ENCODE measurements around the gene LILRA6. TPM values are rescaled to one million over a fixed set of nuclear protein-coding genes. Genes with fewer than 3 reads are reported as not detected.

LILRA6 gene
- total RNA-seq, 2 experiments from 2014 or later, result 0.60 TPM; not detected in 1

DNA sequence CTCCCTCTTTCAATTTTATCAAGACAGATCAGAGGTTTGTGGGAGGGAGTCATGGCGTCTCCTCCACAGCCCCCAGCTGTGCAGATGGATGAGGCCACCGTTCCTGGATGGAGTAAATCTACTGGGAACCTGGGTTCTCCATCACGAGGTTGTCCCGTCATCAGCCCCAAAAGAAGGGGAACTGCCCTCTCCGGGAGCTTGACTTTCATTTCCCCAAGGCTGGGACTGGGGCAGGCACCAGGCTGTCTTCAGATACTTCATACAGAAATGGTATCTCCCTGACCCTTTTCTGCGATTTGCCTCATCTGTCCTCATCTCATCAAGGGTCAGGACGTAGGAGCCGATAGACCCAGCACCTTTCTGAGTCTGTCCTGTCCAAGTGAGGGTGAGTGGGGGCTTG lies 28.5 kb upstream of the LILRA6 start:
- Histone ChIP-seq H3K27ac (ENCODE audit: low read depth in 1 of 2, low read length in 2 of 2) (no peak overlapping the region), H3K4me1 (ENCODE audit: insufficient read depth, low read length) (no peaks in the 10 kb centered on the region), H3K27me3 (ENCODE audit: control insufficient read depth in 1 of 2, insufficient read depth in 2 of 2, low read length in 2 of 2) (peaks cover 0 to 4% of the 10 kb centered on the region in 2 experiments), H3K36me3 (ENCODE audit: insufficient read depth, low read length) (no peaks in the 10 kb centered on the region), H3K9me3 (ENCODE audit: control insufficient read depth in 1 of 2, insufficient read depth in 1 of 2, low read length in 2 of 2) (no peaks in the 10 kb centered on the region), H3K4me3 (ENCODE audit: low read length) (no peak overlapping the region)
- Mint-ChIP-seq H3K4me1 (ENCODE audit: low read depth) (no peaks in the 10 kb centered on the region), H3K9me3 (no peaks in the 10 kb centered on the region), H3K4me3 (no peak overlapping the region), H3K27ac (no peak overlapping the region), H3K27me3 (peaks cover 33% of the 10 kb centered on the region), H3K36me3 (ENCODE audit: low read depth) (no peaks in the 10 kb centered on the region)
- ATAC-seq (ENCODE audit: poor library complexity), result no peak
- ChIA-PET POLR2A (no interaction called here), CTCF (no interaction called here)
- DNase-seq, result peak in 2 of 14 experiments; percentile 60 to 62
- intact Hi-C loops (cut with DNase I, micrococcal nuclease), result no loop called here
- TF ChIP-seq, protein P1, sequence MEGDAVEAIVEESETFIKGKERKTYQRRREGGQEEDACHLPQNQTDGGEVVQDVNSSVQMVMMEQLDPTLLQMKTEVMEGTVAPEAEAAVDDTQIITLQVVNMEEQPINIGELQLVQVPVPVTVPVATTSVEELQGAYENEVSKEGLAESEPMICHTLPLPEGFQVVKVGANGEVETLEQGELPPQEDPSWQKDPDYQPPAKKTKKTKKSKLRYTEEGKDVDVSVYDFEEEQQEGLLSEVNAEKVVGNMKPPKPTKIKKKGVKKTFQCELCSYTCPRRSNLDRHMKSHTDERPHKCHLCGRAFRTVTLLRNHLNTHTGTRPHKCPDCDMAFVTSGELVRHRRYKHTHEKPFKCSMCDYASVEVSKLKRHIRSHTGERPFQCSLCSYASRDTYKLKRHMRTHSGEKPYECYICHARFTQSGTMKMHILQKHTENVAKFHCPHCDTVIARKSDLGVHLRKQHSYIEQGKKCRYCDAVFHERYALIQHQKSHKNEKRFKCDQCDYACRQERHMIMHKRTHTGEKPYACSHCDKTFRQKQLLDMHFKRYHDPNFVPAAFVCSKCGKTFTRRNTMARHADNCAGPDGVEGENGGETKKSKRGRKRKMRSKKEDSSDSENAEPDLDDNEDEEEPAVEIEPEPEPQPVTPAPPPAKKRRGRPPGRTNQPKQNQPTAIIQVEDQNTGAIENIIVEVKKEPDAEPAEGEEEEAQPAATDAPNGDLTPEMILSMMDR (IDR thresholded peaks at IDR 0.05), result no peak

DNA sequence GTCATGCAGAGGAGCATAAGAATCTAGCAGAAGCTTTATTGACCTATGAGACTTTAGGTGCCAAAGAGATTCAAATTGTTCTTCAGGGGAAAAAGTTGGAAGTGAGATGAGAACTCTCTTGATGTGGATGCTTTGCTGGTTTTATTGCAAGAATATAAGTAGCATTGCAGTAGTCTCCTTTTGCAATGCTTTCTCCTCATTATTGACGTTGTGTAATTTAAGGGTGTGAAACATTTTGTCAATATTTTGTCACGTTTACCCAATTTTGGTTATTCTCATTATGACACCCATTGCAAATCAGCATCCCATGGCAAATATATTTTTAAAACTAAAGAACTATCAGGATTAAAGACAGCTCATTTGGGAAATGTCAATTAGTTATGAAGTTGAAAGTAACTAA lies 26.3 kb upstream of the LILRA6 start:
- Histone ChIP-seq H3K27me3 (ENCODE audit: control insufficient read depth in 1 of 2, insufficient read depth in 2 of 2, low read length in 2 of 2) (peaks cover 0 to 1% of the 10 kb centered on the region in 2 experiments), H3K27ac (ENCODE audit: low read depth in 1 of 2, low read length in 2 of 2) (no peak overlapping the region), H3K36me3 (ENCODE audit: insufficient read depth, low read length) (no peaks in the 10 kb centered on the region), H3K4me3 (ENCODE audit: low read length) (no peak overlapping the region), H3K4me1 (ENCODE audit: insufficient read depth, low read length) (no peaks in the 10 kb centered on the region), H3K9me3 (ENCODE audit: control insufficient read depth in 1 of 2, insufficient read depth in 1 of 2, low read length in 2 of 2) (no peaks in the 10 kb centered on the region)
- Mint-ChIP-seq H3K27ac (no peak overlapping the region), H3K4me1 (ENCODE audit: low read depth) (no peaks in the 10 kb centered on the region), H3K27me3 (peaks cover 35% of the 10 kb centered on the region), H3K36me3 (ENCODE audit: low read depth) (no peaks in the 10 kb centered on the region), H3K4me3 (no peak overlapping the region), H3K9me3 (no peaks in the 10 kb centered on the region)
- TF ChIP-seq, protein P1 (IDR thresholded peaks at IDR 0.05), result no peak
- no peak for ATAC-seq (ENCODE audit: poor library complexity)
- ChIA-PET POLR2A (no interaction called here), CTCF (no interaction called here)
- intact Hi-C loops (cut with DNase I, micrococcal nuclease), result no loop called here
- DNase-seq, result no peak

DNA sequence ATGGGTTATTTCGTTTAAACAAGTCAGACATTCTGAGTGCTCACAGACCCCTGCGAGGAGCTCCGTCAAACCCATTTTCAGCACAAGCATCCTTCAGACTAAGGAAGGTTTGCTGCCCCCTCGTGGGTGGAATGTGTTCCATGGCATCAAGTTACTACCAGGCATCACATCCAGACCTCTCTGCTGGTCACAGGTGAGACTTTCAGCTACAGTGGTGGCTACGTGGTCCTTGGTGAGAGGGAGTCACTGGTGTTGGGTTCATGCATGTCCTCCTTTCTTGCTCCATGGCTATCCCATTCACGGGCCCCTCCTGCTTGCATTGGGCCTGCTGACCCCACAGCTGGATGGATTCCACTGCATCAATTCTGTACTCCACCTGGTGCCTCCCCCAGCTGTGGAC lies 23.5 kb upstream of the LILRA6 start:
- no peaks in the 10 kb centered on the region for H3K4me1 Mint-ChIP-seq (ENCODE audit: low read depth)
- H3K4me3 Mint-ChIP-seq, result no peak overlapping the region
- ChIA-PET CTCF (interaction anchor here (1.5 kb wide), 1 partner anchor 125 kb away, joined by 4 read pairs; no protein-coding TSS in a partner anchor), POLR2A (no interaction called here)
- no peaks in the 10 kb centered on the region for H3K36me3 Mint-ChIP-seq (ENCODE audit: low read depth)
- H3K36me3 ChIP-seq (ENCODE audit: insufficient read depth, low read length), result no peaks in the 10 kb centered on the region
- H3K4me1 ChIP-seq (ENCODE audit: insufficient read depth, low read length), result no peaks in the 10 kb centered on the region
- no peak overlapping the region for H3K27ac ChIP-seq (ENCODE audit: low read depth in 1 of 2, low read length in 2 of 2)
- no peak overlapping the region for H3K27ac Mint-ChIP-seq
- no peak overlapping the region for H3K4me3 ChIP-seq (ENCODE audit: low read length)
- intact Hi-C loops (cut with DNase I, micrococcal nuclease), result loop anchor here in 1 of 2 experiments (1.0 kb wide), 1 partner anchor 98 kb away; no protein-coding TSS in a partner anchor
- no peaks in the 10 kb centered on the region for H3K9me3 ChIP-seq (ENCODE audit: control insufficient read depth in 1 of 2, insufficient read depth in 1 of 2, low read length in 2 of 2)
- H3K27me3 ChIP-seq (ENCODE audit: control insufficient read depth in 1 of 2, insufficient read depth in 2 of 2, low read length in 2 of 2), result no peaks in the 10 kb centered on the region
- H3K27me3 Mint-ChIP-seq, result peaks cover 20% of the 10 kb centered on the region
- ATAC-seq (ENCODE audit: poor library complexity) (peak; percentile 59), DNase-seq (peak; percentile 42 to 76 (median 52))
- H3K9me3 Mint-ChIP-seq, result no peaks in the 10 kb centered on the region
- TF ChIP-seq, protein P1 (IDR thresholded peaks at IDR 0.05), result peak; percentile 74

Data from CD4-positive, alpha-beta T cell (primary cell).